HG02759 (cell line): ENCODE results near the gene DNAJC25.
"Not testable (repeated sequence)": the region's sequence is repeated elsewhere in the genome, so short reads cannot be mapped to it uniquely, and the experiment has no call there.

ENCODE experiments used
- ATAC-seq: cut with Tn5 transposase; IDR thresholded peaks from one replicate; pipeline ENCODE4 v1.9.1; 2021; ENCODE audit warnings: mild to moderate bottlenecking, moderate library complexity; ENCODE audit not compliant: unreplicated experiment

DNAJC25 gene

DNA sequence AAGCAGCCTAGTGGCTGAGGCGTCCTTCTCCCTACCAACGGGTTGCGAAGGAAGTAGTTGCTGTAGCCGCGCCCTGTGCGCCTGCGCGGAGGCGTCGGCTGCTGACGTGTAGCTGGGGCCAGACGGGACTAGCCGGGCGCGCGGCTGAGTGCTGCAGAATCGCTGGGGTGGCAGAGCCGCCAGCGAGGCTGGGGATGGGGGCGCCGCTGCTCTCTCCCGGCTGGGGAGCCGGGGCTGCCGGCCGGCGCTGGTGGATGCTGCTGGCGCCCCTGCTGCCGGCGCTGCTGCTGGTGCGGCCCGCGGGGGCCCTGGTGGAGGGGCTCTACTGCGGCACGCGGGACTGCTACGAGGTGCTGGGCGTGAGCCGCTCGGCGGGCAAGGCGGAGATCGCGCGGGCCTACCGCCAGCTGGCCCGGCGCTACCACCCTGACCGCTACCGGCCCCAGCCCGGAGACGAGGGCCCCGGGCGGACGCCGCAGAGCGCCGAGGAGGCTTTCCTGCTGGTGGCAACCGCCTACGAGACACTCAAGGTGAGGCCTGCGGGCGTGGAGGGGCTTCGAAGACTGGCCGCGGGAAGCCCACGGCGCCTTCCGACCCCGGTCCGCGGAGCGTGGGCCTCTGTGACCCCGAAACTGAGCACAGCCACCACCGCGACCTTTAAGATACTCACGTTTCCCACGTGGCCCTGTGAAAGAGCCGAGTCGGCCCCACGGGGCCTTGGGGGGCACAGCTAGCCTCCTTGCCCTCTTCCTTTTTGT, at the start of gene DNAJC25:
DNAJC25 (plus strand) TSS at position 121 of the 758 bp plus-strand sequence; CDS start at position 195, 74 bp downstream.
- peak; percentile 99 for ATAC-seq

DNA sequence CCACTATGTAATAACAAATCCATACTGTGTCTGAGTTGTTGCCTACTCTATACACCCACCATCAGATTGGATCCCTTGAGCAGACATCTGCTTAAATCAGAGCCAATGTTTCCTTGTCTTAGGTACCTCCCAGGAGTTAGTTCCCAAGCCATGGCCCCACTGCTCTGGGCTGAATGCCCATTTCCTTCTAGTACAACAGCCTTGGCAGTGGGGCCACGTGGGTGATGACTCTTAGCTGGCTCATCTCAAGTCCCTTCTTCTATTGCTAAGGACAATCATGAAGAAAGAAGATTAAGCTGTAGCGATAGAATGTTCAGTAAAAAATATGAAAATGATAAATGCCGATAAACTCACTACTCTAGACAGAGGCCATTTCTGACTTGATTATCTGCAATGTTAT, 48.2 kb upstream of the DNAJC25 start:
- ATAC-seq, result no peak

DNA sequence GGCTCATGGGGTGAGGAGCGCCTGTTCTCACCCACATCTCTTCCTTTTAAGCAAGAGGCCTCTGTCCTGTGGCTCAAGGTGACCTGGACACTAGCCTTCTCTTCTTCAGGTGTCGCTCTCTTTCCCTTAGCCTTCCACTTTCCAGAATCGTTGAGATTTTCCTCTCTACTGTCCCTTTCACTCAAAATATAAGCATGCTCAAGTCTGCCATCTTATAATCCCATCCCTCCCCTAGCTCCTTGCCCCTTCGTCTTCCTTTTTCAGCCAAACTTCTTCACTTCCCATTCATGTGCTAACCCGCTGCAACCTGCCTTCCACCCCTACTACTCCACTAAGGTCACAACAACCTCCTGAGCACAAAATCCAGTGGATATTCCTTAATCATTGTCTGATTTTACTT, 44.8 kb upstream of the DNAJC25 start:
- no peak for ATAC-seq

DNA sequence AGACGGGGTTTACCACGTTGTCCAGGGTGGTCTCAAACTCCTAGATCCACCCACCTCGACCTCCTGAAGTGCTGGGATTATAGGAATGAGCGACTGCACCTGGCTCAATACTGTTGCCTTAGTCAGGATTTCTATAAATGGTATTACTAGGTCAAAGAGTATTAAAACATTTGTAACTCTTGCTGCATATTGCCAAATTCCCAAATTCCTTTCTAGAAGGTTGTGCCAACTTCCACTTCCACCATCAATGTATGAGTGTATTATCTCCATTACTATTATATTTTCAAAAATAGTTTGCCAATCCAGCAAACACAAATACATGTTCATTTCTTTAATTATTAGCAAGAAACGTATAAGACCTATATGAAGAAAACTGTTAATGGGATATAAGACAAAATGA, 42.3 kb upstream of the DNAJC25 start:
- no peak for ATAC-seq

DNA sequence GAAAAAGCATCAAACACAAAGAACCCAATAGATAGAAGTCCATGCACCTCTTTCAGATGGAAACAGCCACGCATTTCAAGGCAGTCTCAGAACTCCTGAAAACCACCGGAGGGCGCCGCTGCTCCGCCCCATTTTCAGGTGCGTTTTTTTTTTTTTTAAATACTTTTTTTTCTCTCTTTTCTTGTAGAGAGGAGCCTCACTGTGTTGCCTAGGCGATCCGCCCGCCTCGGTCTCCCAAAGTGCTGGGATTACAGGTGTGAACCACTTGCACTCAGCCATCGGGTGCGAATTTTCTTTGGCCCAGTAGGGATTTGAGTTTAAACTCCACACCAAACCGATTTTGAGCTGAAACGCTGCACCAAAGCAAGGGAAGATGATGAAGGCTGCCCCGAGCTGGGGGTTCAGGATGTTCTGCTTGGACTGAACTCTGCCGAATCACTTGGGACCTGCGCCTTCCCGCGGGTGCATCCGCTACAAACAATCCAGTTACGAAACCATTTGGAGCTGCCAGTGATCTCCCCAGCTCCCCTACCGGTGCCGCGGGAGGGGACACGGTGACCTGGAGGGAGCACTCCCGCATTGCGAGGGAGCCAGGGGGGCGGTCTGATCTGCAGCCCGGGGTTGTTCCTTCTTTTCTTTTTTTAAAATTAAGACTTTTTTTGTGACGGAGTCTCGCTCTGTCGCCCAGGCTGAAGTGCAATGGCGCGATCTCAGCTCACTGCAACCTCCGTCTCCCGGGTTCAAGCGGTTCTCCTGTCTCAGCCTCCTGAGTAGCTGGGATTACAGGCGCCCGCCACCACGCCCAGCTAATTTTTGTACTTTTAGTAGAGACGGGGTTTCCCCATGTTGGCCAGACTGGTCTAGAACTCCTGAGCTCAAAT, 33.0 kb upstream of the DNAJC25 start:
- peak; percentile 55 for ATAC-seq

DNA sequence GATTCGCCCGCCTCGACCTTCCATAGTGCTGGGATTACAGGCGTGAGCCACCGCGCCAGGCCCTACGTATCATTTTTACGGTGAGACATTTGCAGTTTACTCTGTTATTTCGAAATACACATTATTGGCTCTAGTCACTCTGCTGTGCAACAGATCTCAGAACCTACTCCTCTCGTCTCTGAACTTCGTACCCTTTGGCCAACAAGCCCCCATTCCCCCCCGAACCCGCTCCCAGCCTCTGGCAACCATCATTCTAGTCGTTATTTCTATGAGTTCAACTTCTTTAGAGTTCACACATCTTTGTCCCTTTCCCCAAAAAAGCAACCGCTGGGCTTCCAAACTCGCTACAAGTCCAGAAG, 32.4 kb upstream of the DNAJC25 start:
- ATAC-seq, result peak; percentile 22

DNA sequence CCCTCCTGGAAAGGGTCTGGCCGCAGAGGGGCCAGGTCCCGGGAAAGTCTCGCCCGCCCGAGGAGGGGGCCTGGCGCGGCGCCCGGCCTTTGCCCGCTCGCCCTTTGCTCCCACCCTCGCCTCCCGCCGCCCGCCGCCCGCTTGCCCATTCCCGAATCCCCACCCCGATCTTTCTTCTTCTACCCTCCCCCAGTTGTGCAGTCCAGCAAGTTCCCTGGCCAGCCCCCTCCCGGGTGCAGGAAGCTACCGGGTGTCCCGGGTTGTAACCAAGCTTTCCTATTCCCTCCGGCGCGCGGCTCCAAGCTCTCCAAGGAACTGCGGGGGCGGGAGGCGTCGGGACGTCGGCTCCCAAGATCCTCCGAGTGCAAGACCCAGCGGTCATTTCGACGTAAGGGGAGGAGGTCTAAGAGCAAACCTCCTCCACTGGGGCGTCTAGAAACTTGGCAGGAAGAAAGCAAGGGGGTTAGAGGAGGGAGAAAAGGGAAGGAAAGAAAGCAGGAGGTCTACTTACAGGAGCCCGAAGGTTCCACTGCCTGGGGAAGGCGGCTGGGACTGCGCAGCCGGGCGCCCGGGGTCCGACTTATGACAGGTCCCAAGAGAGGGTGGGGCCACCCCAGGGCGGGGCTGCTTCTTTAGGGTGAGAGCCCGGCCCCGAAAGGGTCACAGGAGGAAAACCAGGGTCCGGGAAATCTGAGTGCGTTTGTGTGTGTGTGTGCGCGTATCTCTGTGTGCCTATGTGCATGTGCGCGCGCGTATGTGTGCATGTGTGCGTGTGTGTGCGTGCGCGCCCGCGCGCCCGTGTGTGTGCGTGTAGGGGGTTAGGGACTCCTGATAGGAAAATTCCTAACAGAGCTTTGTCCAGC, 31.8 kb upstream of the DNAJC25 start, which contains the start of gene PTGR1:
PTGR1 (minus strand) TSS at position 556 of the 863 bp plus-strand sequence. CDS start 2,225 bp downstream, outside the sequence.
- ATAC-seq, result peak; percentile 40

DNA sequence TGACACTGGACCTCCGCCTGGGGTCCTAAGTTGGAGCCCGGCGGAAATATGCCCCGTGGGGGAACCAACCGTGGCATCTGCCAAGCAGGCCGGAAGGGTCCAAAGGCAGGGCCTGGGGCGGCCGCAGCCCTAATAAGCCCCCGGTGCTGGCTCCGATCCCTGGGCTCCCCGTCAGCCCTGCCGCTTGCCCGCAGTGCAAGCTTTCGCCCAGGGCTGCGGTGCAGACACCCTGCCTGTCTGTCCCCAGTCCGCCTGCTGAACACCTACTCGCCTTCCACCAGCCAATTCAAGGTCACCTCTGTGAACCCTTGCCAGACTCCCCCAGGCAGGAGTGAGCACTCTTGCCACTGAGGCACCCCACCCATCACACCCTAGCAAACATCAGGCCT, 31.2 kb upstream of the DNAJC25 start:
- no peak for ATAC-seq

DNA sequence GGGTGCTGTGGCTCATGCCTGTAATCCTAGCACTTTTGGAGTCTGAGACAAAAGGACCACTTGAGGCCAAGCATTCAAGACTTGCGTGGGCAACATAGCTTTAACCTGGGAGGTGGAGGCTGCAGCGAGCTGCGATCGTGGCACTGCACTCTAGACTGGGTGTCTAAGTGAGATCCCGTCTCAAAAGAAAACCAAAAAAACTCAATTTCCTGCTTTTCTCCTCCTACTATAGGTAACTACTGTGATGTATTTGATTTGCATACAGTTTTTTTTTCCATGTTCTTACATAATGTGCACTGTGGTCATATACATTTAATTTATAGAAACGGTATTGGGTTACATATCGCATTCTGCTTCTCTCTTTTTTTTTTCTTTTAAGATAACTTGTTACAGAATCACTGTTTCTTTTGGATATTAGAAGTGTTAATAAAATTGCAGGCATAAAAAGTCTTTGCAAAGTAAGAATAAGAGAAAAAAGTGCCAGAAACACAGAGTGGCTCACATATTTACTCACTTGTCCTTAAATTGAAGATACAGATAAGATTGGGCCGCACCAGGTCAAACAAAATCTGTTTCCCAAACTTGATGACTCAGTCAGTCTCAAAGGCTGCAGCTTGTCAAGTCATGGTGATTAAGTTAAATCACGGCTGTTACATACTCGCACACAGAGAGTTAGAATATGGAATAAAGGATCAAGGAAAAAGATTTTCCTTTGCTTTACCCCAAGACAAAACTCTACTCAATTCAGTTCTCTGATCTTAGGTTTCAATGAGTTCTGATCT, 29.7 kb upstream of the DNAJC25 start:
- no peak for ATAC-seq

DNA sequence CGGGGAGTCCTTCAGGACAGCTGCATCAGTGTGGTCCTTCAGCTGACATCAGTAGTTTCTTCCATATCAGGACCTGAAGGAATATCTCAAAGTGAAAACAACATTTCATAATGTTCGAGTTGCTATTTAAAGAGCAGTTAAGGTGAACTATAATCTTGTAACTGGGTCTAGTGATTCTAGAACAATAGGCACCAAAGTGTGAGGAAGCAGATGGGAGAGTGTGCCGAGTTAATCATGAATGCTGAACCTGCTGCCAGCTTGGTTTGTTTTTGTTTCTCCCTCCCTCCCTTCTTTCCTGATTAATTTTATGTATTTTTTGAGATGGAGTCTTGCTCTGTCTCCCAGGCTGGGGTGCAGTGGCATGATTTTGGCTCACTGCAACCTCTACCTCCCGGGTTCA, 28.1 kb upstream of the DNAJC25 start:
- ATAC-seq, result no peak

DNA sequence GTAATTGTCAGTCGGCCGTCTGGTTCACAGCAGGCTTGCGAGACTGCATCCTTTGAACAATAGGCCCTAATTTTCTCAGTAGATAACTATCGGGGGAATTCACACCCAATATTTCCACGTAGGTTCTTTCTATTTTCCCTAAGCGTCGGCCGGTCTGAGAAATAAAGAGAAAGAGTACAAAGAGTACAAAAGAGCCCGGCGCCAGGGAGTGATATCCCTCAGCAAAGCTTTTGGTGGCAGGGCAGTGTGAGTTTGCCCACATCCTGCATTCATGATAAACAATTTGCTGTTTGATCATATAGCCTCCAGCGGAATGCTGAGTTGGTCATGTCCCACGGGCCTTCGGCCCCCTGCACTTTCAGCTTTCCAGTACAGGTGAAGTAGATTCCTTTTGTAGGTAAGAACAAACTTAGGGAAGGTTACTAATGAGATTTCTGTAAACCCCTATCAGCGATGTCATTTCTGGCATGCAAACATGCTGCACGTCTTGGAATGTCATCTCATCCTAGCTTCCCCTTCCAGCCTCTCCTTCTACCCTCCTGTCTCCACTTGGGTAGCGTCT, 27.0 kb upstream of the DNAJC25 start:
- no peak for ATAC-seq

DNA sequence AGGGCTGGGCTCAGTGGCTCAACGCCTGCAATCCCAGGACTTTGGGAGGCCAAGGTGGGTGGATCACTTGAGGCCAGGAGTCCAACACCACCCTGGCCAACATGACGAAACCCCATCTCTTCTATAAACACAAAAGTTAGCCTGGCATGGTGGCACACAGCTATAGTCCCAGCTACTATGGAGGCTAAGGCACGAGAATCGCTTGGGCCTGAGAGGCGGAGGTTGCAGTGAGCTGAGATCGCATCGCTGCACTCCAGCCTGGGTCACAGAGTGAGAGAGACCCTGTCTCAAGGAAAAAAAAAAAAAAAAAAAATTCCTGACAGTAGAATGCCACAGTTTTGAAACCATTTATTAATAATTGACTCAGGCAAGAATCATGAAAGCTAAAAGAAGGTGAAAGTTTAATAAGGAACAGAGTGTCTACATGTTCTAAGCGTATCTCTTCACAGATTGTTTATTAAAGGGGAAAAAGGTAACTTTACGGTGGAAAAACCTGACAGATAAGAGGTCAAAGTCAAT, 26.0 kb upstream of the DNAJC25 start:
- no peak for ATAC-seq

DNA sequence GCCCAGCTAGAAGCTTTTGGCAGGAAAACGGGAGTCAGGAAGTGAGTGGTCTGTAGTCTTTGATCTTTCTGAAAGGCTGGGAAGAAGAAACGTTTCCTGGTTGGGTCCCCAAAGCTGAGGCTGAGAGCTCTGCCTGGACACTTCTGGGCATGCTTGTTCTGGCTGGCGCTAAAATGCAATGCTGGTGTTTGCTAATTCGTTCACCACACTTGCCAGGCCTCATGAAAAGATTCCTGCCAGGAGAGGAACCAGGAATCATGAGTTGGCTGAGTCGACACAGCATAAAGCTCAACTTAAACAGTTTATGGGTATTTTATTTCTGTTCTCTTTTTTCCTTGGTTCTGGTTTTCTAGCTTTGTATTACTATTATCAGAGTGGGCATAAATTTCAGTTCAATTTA, 21.0 kb upstream of the DNAJC25 start:
- no peak for ATAC-seq

DNA sequence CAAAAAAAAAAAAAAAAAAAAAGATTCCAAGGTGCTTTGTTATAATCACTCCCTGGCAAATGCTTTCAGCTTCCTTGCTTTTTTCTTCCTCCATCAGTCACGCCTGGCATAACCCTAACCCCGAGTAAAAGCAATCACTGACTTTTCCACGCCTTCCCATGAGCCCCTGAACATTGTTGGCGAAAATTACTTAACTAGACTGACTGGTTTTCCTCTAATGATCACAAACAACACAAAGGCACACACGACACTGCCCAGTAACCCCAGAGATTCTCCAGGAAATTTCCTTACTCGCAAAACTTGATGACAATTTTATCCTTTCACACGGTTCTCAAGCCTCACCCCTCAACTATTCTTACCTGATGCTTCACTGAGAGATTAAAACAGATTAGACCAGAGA, 20.3 kb upstream of the DNAJC25 start:
- no peak for ATAC-seq

DNA sequence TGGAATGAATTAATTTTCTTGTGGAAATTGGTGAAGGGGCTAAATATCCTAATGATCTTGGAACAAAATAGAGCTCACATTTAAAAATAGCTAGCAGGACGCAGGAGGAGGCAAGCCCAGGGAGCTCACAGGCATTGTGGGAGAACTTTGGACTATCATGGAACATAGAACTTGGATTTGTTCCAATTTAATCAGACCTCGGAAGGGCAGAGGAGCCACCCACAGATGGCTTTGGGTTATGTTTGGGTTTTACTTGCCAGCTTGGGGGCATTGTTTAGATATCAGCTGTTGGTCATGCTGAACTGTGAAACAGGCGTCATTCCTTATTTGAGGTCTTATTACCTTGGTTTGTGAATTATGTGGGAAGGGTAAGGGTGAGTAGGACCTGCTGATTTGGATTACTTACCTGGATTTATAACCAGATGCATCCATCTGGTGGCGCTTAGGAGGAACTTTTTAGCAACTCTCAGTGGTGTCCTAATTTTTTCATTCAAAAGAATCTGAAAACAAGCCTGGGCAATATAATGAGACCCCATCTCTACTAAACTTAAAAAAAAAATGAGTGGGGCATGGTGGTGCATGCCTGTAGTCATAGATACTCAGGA, 17.6 kb upstream of the DNAJC25 start:
- ATAC-seq, result no peak

DNA sequence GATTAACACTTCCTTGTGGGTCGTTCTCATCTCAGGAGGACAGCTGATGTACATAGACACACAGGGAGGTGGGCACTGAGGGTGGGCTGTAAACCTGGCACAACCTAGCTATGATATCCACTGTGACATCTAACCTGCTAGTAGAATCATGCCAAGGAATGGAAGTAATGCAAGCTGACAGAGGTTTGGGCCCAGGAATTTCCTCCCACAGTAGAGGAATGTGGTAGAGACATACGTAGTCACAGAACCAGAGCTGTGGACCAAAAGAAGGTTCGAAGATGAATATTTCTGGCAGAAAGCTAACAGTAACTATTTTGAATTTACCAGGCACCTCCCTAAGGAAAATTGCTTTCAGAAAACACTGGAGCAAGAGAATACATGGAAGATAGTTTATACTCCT, 15.2 kb upstream of the DNAJC25 start:
- ATAC-seq, result no peak

DNA sequence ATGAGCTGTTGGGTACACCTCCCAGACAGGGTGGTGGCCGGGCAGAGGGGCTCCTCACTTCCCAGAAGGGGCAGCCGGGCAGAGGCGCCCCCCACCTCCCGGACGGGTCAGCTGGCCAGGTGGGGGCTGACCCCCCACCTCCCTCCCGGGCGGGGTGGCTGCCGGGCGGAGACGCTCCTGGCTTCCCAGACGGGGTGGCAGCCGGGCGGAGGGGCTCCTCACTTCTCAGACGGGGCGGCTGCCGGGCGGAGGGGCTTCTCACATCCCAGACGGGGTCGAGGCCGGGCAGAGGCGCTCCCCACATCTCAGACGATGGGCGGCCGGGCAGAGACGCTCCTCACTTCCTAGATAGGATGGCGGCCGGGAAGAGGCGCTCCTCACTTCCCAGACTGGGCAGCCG, 13.8 kb upstream of the DNAJC25 start:
- ATAC-seq, result not testable (repeated sequence)

DNA sequence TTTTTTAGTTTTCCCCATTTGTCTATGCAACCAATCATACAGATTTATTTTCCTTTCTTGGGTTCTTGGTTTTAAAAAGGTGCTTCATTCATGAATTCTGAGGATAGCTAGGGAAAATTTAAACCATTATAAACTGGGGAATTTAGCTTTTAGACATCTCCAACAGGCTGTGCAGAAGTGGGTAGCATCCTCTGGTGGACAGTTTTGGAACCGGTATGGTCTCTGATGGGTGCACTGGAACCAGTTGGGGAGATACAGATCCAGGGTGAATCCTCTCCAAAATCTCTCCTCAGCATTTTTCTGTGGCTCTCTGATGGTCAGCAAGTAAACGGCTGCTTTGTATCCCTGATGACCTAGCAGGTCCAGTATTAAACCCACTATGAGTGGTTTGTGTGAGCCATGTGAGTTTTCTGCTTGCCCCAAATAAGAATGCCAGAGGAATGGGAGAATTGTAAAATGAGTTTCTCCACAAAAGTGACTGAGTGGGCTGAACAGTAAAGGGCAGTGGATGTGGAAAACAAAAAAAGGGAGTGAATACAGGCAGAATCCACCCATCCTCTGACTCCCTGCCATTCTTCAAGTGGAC, 9.1 kb upstream of the DNAJC25 start:
- no peak for ATAC-seq

DNA sequence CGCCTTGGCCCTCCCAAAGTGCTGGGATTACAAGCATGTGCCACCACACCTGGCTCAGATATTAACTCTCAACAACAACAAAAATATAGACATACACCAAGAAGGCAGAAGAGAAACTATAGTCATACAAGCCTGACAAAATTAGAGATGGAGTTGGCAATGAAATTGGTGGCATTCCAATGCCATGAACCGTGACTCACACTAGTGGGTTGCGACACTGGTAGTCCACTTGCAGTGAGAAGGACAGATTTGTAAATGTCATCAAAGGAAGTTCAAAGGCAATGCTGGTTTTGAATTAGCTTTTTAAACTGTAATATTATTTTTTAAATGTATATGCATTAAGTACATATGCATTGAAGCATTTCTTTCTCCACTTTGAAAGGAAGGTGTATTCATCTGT, 8.5 kb upstream of the DNAJC25 start:
- ATAC-seq, result no peak
